Fibroblast of lung (primary cell): ENCODE measurements around the gene SEPHS1.

Experiments
- EZH2 ChIP-seq: IDR thresholded peaks from 2 replicates; pipeline ENCODE4 v1.5.1; 2012; ENCODE audit warnings: low read length, control low read depth, mild to moderate bottlenecking; ENCODE audit errors: missing control alignments
- TF ChIP-seq, protein P1 (sequence below), 2 donors: IDR thresholded peaks in 1 of 2; conservative IDR thresholded peaks in 1 of 2; 1 replicate in 1 of 2; 2 replicates in 1 of 2; pipeline ENCODE4 v1.5.1; 2011 to 2012; ENCODE audit warnings: low read length in 2 of 2, control low read depth in 1 of 2, inconsistent platforms in 1 of 2, low read depth in 1 of 2, mild to moderate bottlenecking in 1 of 2

DNA sequence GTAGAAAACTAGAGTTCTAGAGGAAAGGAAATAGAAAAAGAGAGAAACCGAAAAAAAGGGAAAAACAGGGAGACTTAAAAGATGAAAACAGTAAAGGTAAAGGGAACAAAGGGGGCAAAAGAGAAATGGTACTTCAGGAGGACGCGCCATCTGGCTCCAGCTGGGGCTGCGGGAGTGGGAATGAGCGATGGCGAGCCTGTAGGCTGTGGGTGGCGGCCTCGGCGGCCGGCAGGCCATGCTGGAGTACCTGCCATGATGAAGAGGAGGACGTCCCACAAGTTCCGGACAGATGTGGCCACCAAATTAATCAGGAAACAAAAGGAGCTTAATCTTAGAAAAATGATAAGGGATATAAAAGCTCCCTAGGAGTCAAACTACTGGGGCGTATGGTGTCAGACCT is 26.5 kb downstream of the SEPHS1 start:
- TF ChIP-seq, protein P1, sequence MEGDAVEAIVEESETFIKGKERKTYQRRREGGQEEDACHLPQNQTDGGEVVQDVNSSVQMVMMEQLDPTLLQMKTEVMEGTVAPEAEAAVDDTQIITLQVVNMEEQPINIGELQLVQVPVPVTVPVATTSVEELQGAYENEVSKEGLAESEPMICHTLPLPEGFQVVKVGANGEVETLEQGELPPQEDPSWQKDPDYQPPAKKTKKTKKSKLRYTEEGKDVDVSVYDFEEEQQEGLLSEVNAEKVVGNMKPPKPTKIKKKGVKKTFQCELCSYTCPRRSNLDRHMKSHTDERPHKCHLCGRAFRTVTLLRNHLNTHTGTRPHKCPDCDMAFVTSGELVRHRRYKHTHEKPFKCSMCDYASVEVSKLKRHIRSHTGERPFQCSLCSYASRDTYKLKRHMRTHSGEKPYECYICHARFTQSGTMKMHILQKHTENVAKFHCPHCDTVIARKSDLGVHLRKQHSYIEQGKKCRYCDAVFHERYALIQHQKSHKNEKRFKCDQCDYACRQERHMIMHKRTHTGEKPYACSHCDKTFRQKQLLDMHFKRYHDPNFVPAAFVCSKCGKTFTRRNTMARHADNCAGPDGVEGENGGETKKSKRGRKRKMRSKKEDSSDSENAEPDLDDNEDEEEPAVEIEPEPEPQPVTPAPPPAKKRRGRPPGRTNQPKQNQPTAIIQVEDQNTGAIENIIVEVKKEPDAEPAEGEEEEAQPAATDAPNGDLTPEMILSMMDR (conservative IDR thresholded peaks at IDR 0.05 in 1 of 2, IDR thresholded peaks at IDR 0.05 in 1 of 2; ENCODE audit: low read depth in 1 of 2, low read length in 2 of 2), result no peak
- no peak for TF ChIP-seq EZH2
